ENCODE measurements around the gene OSBP. TPM values are rescaled to one million over a fixed set of nuclear protein-coding genes. Genes with fewer than 3 reads are reported as not detected.
A peak's percentile ranks its signal among the peaks of the same experiment; 100 is the strongest.

Gene OSBP
- total RNA-seq, 1 donor from 2014 or later, result 39.5 TPM

DNA sequence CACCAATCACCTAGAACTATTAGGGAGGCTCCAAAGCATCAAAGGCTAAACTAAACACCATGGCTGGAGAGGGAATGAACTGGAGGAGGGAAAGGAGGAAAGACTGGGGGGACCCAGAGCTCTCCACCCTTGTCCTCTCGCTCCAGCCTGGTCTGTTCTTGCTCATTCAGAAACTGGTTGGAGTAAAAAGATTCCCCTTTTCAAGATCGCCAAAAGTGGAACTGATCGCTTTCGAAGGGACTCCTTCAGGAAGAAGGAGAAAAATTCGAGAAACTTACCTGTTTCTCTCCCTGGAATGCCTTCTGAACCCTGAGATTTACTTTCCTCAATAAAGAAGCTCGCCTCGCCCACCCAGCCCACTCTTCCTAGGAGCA lies 57.3 kb downstream of the OSBP start:
- no peak overlapping the region for H3K27ac Mint-ChIP-seq (ENCODE audit: unreplicated experiment)
- peak overlapping the region; percentile 67 for H3K4me3 Mint-ChIP-seq (ENCODE audit: unreplicated experiment)
- H3K4me1 Mint-ChIP-seq (ENCODE audit: unreplicated experiment), result peaks cover 29% of the 10 kb centered on the region
- TF ChIP-seq, protein P1, sequence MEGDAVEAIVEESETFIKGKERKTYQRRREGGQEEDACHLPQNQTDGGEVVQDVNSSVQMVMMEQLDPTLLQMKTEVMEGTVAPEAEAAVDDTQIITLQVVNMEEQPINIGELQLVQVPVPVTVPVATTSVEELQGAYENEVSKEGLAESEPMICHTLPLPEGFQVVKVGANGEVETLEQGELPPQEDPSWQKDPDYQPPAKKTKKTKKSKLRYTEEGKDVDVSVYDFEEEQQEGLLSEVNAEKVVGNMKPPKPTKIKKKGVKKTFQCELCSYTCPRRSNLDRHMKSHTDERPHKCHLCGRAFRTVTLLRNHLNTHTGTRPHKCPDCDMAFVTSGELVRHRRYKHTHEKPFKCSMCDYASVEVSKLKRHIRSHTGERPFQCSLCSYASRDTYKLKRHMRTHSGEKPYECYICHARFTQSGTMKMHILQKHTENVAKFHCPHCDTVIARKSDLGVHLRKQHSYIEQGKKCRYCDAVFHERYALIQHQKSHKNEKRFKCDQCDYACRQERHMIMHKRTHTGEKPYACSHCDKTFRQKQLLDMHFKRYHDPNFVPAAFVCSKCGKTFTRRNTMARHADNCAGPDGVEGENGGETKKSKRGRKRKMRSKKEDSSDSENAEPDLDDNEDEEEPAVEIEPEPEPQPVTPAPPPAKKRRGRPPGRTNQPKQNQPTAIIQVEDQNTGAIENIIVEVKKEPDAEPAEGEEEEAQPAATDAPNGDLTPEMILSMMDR (IDR thresholded peaks at IDR 0.05; ENCODE audit: unreplicated experiment), result no peak
- peaks cover 4% of the 10 kb centered on the region for H3K36me3 Mint-ChIP-seq (ENCODE audit: low read depth, unreplicated experiment)
- H3K27me3 Mint-ChIP-seq (ENCODE audit: unreplicated experiment), result peaks cover 36% of the 10 kb centered on the region
- no peaks in the 10 kb centered on the region for H3K9me3 Mint-ChIP-seq (ENCODE audit: unreplicated experiment)
- DNase-seq (ENCODE audit: low spot score), result no peak

DNA sequence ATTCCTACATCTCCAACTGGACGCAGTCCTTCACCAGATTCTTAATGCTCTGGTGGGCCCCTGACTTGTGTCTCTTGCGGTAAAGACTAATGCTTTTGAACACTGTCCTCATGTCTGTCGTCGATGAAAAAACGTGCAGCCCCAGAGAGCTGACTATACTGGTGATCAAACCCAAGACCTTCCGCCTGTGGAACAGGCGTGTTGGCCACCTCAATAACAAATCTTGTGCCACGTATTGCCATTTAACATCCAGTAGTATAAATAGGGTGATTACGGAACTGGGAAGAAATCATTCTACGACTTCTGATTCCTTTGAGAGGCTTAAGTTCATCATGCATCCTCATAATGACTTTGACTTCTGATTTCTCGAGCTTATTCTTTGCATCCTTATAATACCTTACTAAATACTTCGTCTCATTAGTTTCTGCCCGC lies 58.6 kb downstream of the OSBP start:
- Mint-ChIP-seq H3K9me3 (ENCODE audit: unreplicated experiment) (no peaks in the 10 kb centered on the region), H3K4me3 (ENCODE audit: unreplicated experiment) (peak overlapping the region; percentile 72), H3K36me3 (ENCODE audit: low read depth, unreplicated experiment) (peaks cover 4% of the 10 kb centered on the region), H3K27me3 (ENCODE audit: unreplicated experiment) (peaks cover 32% of the 10 kb centered on the region), H3K27ac (ENCODE audit: unreplicated experiment) (peak overlapping the region; percentile 27), H3K4me1 (ENCODE audit: unreplicated experiment) (peaks cover 33% of the 10 kb centered on the region)
- DNase-seq (ENCODE audit: low spot score), result no peak
- TF ChIP-seq, protein P1 (IDR thresholded peaks at IDR 0.05; ENCODE audit: unreplicated experiment), result no peak

DNA sequence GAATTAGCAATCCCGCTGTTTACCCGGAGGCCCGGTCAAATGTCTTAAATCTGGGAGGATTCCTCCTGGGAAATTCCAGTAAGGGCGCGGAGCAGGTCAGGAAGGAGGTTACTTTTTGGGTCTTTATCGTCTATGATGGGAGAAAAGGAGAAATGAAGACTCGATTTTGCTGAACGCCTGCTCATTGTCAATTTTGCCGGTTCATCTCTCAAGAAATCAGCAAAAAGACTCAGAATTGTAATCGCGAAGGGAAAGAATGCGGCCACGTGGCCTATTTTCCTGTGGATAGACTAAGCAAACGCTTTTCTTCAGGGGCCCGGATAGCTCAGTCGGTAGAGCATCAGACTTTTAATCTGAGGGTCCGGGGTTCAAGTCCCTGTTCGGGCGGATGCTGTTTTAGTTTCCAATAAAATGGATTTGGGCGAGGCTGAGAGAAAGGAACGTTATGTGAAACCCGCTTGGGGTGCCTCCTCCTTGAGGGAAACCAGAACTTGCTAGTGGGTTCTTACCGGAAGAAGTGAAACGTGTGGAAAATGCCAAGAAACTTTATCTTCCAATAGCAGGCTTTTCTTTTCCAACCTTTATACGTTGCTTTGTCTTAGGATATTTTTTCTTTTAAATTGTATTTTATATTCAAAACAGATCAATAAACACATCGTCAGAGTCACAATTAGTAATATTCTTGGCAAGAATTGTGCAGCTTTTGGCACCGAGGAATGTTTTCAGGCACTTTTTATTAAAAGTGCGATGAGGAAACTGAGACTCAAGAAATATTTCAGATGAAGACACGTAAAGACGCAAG lies 59.3 kb downstream of the OSBP start:
- Mint-ChIP-seq H3K36me3 (ENCODE audit: low read depth, unreplicated experiment) (peaks cover 4% of the 10 kb centered on the region), H3K4me3 (ENCODE audit: unreplicated experiment) (peak overlapping the region; percentile 85), H3K9me3 (ENCODE audit: unreplicated experiment) (no peaks in the 10 kb centered on the region), H3K4me1 (ENCODE audit: unreplicated experiment) (peaks cover 32% of the 10 kb centered on the region), H3K27ac (ENCODE audit: unreplicated experiment) (peak overlapping the region; percentile 55), H3K27me3 (ENCODE audit: unreplicated experiment) (peaks cover 32% of the 10 kb centered on the region)
- TF ChIP-seq, protein P1 (IDR thresholded peaks at IDR 0.05; ENCODE audit: unreplicated experiment), result no peak
- peak; percentile 59 for DNase-seq (ENCODE audit: low spot score)

DNA sequence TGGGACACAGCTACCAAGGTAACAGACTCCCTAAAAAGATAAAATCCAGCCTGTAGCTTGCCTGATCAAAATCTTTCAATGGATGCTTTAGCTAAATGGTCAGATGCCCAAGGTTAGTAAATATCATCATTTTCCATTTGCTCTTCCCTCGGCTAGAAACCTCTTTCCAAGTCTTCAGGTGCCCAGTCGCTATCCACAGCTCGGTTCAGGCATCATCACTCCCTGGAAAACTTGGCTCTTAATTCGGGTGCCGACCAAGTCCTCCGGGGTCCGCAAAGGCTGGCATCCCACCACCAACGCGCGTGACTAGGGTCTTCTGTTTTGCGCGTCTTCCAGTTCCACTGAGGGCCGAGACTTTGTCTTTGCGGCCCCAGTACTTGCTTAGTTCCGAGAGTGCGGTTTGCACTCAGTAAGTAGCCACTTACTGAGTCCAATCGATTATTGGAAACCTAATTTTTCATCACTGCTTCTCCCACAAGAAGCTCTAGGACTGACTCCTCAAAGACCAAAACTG lies 59.9 kb downstream of the OSBP start:
- Mint-ChIP-seq H3K27me3 (ENCODE audit: unreplicated experiment) (peaks cover 34% of the 10 kb centered on the region), H3K27ac (ENCODE audit: unreplicated experiment) (peak overlapping the region; percentile 55)

More for the DNA sequence above, 59.9 kb downstream of the OSBP start:
- Mint-ChIP-seq H3K4me1 (ENCODE audit: unreplicated experiment) (peaks cover 34% of the 10 kb centered on the region), H3K4me3 (ENCODE audit: unreplicated experiment) (peak overlapping the region; percentile 85), H3K36me3 (ENCODE audit: low read depth, unreplicated experiment) (peaks cover 8% of the 10 kb centered on the region), H3K9me3 (ENCODE audit: unreplicated experiment) (no peaks in the 10 kb centered on the region)
- TF ChIP-seq, protein P1 (IDR thresholded peaks at IDR 0.05; ENCODE audit: unreplicated experiment), result no peak
- no peak for DNase-seq (ENCODE audit: low spot score)

All from endothelial cell (in vitro differentiated cells).